GM19438 (cell line): ENCODE data around the gene CKM.
"Not testable (repeated sequence)": the region's sequence is repeated elsewhere in the genome, so short reads cannot be mapped to it uniquely, and the experiment has no call there.

Source experiments
- ATAC-seq: cut with Tn5 transposase; IDR thresholded peaks from one replicate; pipeline ENCODE4 v1.9.1; 2021; ENCODE audit warnings: low read depth; ENCODE audit not compliant: unreplicated experiment

Gene CKM

GRCh38 chr19:45349430-45349941, 26.8 kb upstream of the CKM start:
- no peak for ATAC-seq

GRCh38 chr19:45349126-45349415, 26.4 kb upstream of the CKM start:
- ATAC-seq, result no peak

DNA sequence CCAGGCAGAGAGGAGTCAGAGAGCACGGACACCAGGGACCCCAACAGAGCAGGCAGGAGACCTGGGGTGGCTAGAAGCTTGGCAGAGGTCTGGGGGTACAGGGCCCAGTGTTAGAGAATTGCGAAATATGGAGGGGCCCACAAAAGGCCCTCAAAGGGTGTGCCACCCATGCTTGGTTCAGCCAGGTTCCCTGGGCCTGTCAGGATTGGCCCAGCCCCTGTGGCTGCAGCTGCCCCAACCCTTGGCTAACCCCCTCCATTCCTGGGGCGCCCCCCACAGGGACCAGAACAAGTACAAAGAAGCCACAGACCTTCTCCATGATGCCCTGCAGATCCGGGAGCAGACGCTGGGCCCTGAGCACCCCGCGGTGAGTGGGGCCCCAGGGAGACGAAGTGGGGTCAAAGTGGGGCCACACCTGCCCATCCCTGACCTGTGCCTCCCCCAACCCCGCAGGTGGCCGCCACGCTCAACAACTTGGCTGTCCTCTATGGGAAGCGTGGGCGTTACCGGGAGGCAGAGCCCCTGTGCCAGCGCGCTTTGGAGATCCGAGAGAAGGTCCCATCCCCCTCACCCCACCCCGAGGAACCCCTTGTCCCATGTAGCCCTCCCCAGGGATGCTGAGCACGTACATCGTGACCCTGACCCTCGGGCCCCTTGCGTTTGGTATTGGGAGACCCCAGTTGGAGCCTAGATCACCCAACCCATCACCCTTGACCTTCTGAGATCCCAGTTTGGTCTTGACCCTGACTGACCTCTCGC, 25.9 kb upstream of the CKM start:
- no peak for ATAC-seq

DNA sequence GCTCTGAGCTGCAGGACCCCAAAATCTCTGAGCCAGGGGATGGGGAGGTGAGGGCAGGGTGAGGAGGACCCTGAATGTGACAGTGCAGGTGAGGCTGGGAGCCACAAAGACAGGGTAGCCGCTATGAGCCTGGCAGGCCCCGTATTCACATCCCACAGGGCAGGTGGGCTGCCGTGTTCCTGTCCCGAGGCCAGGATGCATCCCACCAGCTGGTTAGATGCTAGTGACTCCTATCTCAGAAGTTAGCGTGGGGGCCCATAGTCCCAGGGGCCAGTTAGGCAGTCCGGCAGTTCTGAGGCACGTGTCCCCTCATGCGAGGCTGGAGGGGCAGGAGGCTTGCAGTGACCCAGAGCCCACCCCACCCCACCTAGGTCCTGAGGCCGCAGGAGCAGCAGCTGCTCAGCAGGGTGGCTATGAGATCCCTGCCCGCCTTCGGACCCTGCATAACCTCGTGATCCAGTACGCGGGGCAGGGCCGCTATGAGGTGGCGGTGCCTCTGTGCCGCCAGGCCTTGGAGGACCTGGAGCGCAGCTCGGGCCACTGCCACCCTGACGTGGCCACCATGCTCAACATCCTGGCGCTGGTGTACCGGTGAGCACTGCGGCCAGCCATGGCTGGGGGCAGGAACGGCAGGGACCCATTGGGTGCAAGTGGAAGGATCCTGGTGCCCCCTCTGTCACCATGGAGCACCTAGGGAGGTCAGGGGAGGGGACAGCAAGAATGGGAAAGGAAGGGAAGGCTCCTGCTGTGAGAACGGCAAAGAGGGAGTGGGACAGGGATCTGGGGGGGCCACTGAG, 25.1 kb upstream of the CKM start:
- ATAC-seq, result no peak

- no peak for ATAC-seq
Measured at GRCh38 chr19:45346449-45346848, 23.8 kb upstream of the CKM start.

GRCh38 chr19:45345506-45345860, 22.8 kb upstream of the CKM start:
- ATAC-seq, result no peak

DNA sequence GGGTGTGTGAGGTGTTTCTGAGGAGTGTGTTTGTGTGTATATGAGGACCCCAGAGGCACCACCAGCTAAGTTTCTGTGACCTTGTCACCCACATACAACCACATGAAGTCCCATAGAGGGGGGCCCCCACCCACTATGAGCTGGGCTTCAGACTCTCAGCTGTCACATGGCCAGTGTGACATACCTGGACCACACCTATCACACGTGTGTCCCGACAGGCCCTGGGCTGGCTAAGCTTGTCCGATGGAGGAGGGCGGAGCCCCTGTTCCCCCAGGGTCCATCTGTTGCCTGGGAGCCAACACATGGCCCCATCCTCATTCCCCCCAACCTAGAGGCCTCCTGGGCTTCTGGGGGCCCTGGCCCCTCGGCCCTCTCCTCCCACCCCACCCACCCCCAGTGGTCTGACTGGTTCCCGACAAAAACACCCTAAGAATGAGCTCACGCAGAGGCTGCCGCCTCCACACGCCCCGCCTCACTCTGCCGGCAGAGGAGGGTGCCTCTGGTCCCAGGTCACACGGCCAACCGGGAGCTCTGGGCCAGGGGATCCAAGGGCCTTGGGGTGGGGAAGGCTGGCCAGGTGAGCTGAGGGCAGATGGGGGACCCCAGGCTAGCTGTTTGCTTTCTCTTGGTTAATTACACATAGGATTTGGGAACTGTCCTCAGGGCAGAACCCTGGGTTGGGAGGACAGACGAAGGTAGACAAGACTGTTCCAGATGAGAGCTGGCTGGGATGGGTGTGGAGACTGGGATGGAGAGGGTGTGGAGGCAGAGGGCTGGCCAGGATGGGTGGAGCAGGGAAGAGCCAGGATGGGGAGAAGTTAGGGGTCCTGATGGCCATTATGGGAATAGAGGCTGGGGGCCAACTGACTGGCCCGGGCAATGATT, 22.2 kb upstream of the CKM start:
- ATAC-seq, result no peak

DNA sequence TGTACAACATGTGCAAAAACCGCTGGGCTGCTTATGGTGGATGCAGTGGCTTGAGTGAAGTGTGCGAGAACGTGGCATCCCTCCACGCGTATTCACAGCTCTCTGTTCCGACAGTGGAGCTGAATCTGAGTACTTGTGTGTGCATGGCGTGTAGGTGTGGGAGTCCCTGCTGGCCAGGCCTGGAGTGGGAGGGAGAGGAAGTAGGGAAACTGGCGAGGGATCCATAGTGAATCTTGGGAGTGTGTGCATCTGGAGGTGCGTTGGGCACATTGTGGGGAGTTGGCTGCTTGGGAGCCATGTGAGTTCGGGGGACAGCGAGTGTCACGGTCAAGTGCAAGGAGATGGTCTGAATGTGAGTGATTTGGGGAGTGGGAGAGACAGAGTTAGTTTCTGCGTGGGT, 20.2 kb upstream of the CKM start:
- ATAC-seq, result no peak

DNA sequence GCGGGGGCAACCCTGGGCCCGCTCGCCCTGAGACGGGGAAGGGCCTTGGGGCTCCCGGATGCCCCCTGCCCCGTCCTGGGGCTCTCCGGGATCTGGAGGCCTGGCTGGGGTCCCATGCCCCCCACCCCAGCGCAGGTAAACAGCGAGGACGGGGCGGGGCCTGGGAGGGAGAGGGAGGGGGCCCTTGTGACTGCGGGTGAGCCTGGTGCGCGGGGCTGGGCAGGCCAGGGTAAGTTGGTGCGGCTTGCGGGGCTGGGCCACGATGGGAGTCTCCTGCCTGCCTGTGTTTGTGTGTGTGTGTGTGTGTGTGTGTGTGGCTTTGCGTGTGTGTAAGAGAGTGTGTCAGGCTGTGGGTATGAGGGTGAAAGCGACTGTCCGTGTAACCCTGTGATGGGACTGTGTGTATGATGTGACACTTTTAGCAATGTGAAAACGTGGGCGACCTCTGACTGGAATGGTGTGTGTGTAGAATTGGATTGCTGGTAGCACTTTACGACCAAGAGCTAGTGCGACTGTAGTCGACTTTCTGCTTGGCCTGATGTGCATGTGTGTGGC, 18.3 kb upstream of the CKM start:
- no peak for ATAC-seq

- no peak for ATAC-seq
Measured at GRCh38 chr19:45340232-45340898, 17.7 kb upstream of the CKM start, which contains the start of gene KLC3. Gene KLC3, plus strand, starts transcription at chr19:45340750. Its CDS starts 4,792 bp downstream, at chr19:45345542.

GRCh38 chr19:45339629-45340028, 17.0 kb upstream of the CKM start:
- no peak for ATAC-seq

- no peak for ATAC-seq
Measured at GRCh38 chr19:45336696-45337251, 14.1 kb upstream of the CKM start.

DNA sequence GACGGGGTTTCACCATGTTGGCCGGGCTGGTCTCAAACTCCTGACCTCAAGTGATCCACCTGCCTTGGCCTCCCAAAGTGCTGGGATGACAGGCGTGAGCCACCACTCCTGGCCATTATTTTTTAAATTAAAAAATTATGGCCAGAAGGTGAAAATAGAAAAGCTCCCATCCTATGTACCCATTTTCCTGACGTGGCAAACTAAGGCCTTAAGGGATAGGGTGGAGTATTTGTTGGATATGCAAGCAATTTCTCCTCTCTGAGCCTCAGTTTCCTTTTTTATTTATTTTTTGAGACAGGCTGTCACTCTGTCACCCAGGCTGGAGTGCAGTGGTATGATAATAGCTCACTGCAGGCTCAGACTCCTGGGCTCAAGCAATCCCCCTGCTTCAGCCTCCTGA, 12.2 kb upstream of the CKM start:
- not testable (repeated sequence) for ATAC-seq

GRCh38 chr19:45333609-45334303, 11.1 kb upstream of the CKM start:
- ATAC-seq, result no peak

DNA sequence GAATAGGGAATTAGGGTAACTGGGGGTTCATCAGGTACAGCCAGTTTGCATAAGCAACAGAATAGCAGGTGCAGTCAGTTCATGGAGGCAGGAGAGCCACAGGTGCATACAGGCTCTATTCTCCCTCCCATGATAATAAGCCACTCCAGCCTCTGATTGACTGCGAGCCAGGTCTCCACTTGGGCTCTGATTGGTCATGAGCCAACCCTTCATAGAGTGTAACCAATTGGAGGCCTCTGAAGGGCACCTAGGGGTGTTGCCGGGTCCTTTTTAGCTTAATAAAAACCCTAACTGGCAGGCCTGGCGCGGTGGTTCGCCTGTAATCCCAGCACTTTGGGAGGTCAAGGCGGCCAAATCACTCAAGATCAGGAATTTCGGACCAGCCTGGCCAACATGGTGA, 8.7 kb upstream of the CKM start:
- no peak for ATAC-seq

GRCh38 chr19:45327404-45328143, 4.9 kb upstream of the CKM start:
- no peak for ATAC-seq

- no peak for ATAC-seq
Measured at GRCh38 chr19:45324349-45324907, 1.8 kb upstream of the CKM start.

GRCh38 chr19:45323671-45324081, 1.0 kb upstream of the CKM start:
- ATAC-seq, result no peak
